GM10847 (cell line): ENCODE results near the gene HS3ST3B1.

ENCODE experiments used
- POLR2A ChIP-seq: IDR thresholded peaks from 2 replicates; pipeline ENCODE4 v1.6.1; 2011; ENCODE audit not compliant: insufficient read length; ENCODE audit errors: extremely low read depth

HS3ST3B1 gene

GRCh38 chr17:14300575-14301278 lies at the start of gene HS3ST3B1:
Gene HS3ST3B1 (plus strand): TSS chr17:14301081. CDS start chr17:14301519, 438 bp downstream.
- TF ChIP-seq POLR2A = no peak

GRCh38 chr17:14261406-14261805 lies 39.5 kb upstream of the HS3ST3B1 start:
- no peak for TF ChIP-seq POLR2A

GRCh38 chr17:14268264-14268663 lies 32.6 kb upstream of the HS3ST3B1 start:
- no peak for TF ChIP-seq POLR2A

- no peak for TF ChIP-seq POLR2A
These were observed 31.4 kb upstream of the HS3ST3B1 start for GRCh38 chr17:14269473-14269872.

- no peak for TF ChIP-seq POLR2A
These were observed 30.4 kb upstream of the HS3ST3B1 start for GRCh38 chr17:14270508-14270907.

GRCh38 chr17:14276535-14277250 lies 24.2 kb upstream of the HS3ST3B1 start:
- no peak for TF ChIP-seq POLR2A

GRCh38 chr17:14281530-14281929 lies 19.4 kb upstream of the HS3ST3B1 start:
- TF ChIP-seq POLR2A = no peak

GRCh38 chr17:14282726-14283125 lies 18.2 kb upstream of the HS3ST3B1 start:
- no peak for TF ChIP-seq POLR2A

- TF ChIP-seq POLR2A = no peak
These were observed 11.7 kb upstream of the HS3ST3B1 start for GRCh38 chr17:14289162-14289561.

- no peak for TF ChIP-seq POLR2A
These were observed 6.0 kb upstream of the HS3ST3B1 start for GRCh38 chr17:14294876-14295275.

GRCh38 chr17:14295676-14296075 lies 5.2 kb upstream of the HS3ST3B1 start:
- TF ChIP-seq POLR2A = no peak

GRCh38 chr17:14296166-14296910 lies 4.5 kb upstream of the HS3ST3B1 start:
- TF ChIP-seq POLR2A = no peak

GRCh38 chr17:14297161-14297851 lies 3.6 kb upstream of the HS3ST3B1 start:
- TF ChIP-seq POLR2A = no peak

GRCh38 chr17:14298221-14298946 lies 2.5 kb upstream of the HS3ST3B1 start:
- TF ChIP-seq POLR2A = no peak

GRCh38 chr17:14298947-14299279 lies 2.0 kb upstream of the HS3ST3B1 start:
- no peak for TF ChIP-seq POLR2A
